Measurements from ENCODE around the gene TTC34.

TTC34 gene

GRCh38 chr1:2603521-2604155 is 197.9 kb downstream of the TTC34 start:
- DNase-seq (ENCODE audit: low read depth): no peak

- DNase-seq (ENCODE audit: low read depth): no peak
Observed at GRCh38 chr1:2602866-2603520, 198.5 kb downstream of the TTC34 start.

- no peak for DNase-seq (ENCODE audit: low read depth)
Observed at GRCh38 chr1:2602311-2602835, 199.1 kb downstream of the TTC34 start.

- DNase-seq (ENCODE audit: low read depth): no peak
Observed at GRCh38 chr1:2601721-2602303, 199.7 kb downstream of the TTC34 start.

GRCh38 chr1:2598329-2598931 is 203.1 kb downstream of the TTC34 start:
- DNase-seq (ENCODE audit: low read depth): no peak

GRCh38 chr1:2597441-2598328 is 203.8 kb downstream of the TTC34 start:
- DNase-seq (ENCODE audit: low read depth): no peak

- no peak for DNase-seq (ENCODE audit: low read depth)
Observed at GRCh38 chr1:2596530-2597333, 204.8 kb downstream of the TTC34 start.

GRCh38 chr1:2595812-2596529 is 205.5 kb downstream of the TTC34 start:
- no peak for DNase-seq (ENCODE audit: low read depth)

GRCh38 chr1:2595261-2595811 is 206.2 kb downstream of the TTC34 start:
- DNase-seq (ENCODE audit: low read depth): no peak

GRCh38 chr1:2594641-2595131 is 206.8 kb downstream of the TTC34 start:
- no peak for DNase-seq (ENCODE audit: low read depth)

- DNase-seq (ENCODE audit: low read depth): no peak
Observed at GRCh38 chr1:2594001-2594640, 207.4 kb downstream of the TTC34 start.

- DNase-seq (ENCODE audit: low read depth): no peak
Observed at GRCh38 chr1:2593251-2593878, 208.1 kb downstream of the TTC34 start.

GRCh38 chr1:2592672-2593071 is 208.8 kb downstream of the TTC34 start:
- DNase-seq (ENCODE audit: low read depth): no peak

GRCh38 chr1:2591581-2592261 is 209.8 kb downstream of the TTC34 start:
- DNase-seq (ENCODE audit: low read depth): no peak

GRCh38 chr1:2591233-2591580 is 210.3 kb downstream of the TTC34 start:
- DNase-seq (ENCODE audit: low read depth): no peak

- no peak for DNase-seq (ENCODE audit: low read depth)
Observed at GRCh38 chr1:2590233-2591141, 211.0 kb downstream of the TTC34 start.
